VCaP (cell line): ENCODE data around the gene DYNC2LI1.

Experiments used
- H3K27ac ChIP-seq: fragments of 450-650 bp; 2 replicates; pipeline ENCODE4 v1.5.1; 2017
- CTCF ChIP-seq: fragments of 450-650 bp; conservative IDR thresholded peaks from 2 replicates; pipeline ENCODE4 v1.5.1; 2017; ENCODE audit warnings: mild to moderate bottlenecking, moderate library complexity

DYNC2LI1 gene

GRCh38 chr2:43854671-43855070 is 80.8 kb downstream of the DYNC2LI1 start:
- H3K27ac ChIP-seq = no peak overlapping the region
- TF ChIP-seq CTCF = no peak

- TF ChIP-seq CTCF = no peak
- H3K27ac ChIP-seq = no peak overlapping the region
Observed at GRCh38 chr2:43855292-43855691, 81.5 kb downstream of the DYNC2LI1 start.
